Heart left ventricle (tissue), 16 donors: ENCODE data around the gene CD226. TPM values are rescaled to one million over a fixed set of nuclear protein-coding genes. Genes with fewer than 3 reads are reported as not detected.
A peak's percentile ranks its signal among the peaks of the same experiment; 100 is the strongest.

ENCODE experiments used
- ATAC-seq, 4 donors: fragments of 200-7000 bp; cut with Tn5 transposase; one replicate each; pipeline ENCODE4 v1.9.1; 2020 to 2022; ENCODE audit warnings: moderate library complexity in 4 of 4, mild to moderate bottlenecking in 3 of 4, moderate number of reproducible peaks in 1 of 4
- DNase-seq, 5 donors: peaks; one replicate each; pipeline ENCODE4 v3.0.0-alpha.2; 2020
- H3K27ac ChIP-seq, 12 donors: fragments of 200-600 bp; sonication (generic) in 4 of 12; one replicate each; pipeline versions ENCODE4 v1.5.0 to v1.8.0; 2016 to 2022; ENCODE audit warnings: mild to moderate bottlenecking in 2 of 12
- H3K27me3 ChIP-seq, 9 donors: fragments of 200-600 bp; sonication (generic) in 2 of 9; one replicate each; pipeline versions ENCODE4 v1.5.1 to v1.8.0; 2016 to 2022; ENCODE audit warnings: mild to moderate bottlenecking in 3 of 9
- H3K36me3 ChIP-seq, 9 donors: fragments of 200-600 bp; sonication (generic) in 2 of 9; one replicate each; pipeline versions ENCODE4 v1.5.0 to v1.8.0; 2018 to 2022; ENCODE audit warnings: mild to moderate bottlenecking in 2 of 9
- H3K4me1 ChIP-seq, 12 donors: fragments of 200-600 bp; sonication (generic) in 4 of 12; one replicate each; pipeline versions ENCODE4 v1.5.0 to v1.8.0; 2016 to 2022; ENCODE audit warnings: mild to moderate bottlenecking in 3 of 12
- H3K4me3 ChIP-seq, 12 donors: fragments of 200-600 bp; sonication (generic) in 4 of 12; one replicate each; pipeline versions ENCODE4 v1.5.0 to v1.8.0; 2017 to 2022; ENCODE audit warnings: mild to moderate bottlenecking in 9 of 12, moderate library complexity in 4 of 12
- H3K9me3 ChIP-seq, 12 donors: fragments of 200-600 bp; sonication (generic) in 4 of 12; one replicate each; pipeline versions ENCODE4 v1.5.0 to v1.8.0; 2016 to 2022; ENCODE audit warnings: mild to moderate bottlenecking in 1 of 12
- POLR2A ChIP-seq, 2 donors: fragments of 450-650 bp; IDR thresholded peaks; one replicate each; pipeline ENCODE4 v1.6.1; 2017; ENCODE audit warnings: antibody characterized with exemption in 2 of 2, mild to moderate bottlenecking in 2 of 2, moderate library complexity in 2 of 2
- WGBS, 4 donors: extraction: QIAGEN DNeasy Blood & Tissue Kit in 2 of 4; methylation state at CpG; one replicate each; pipeline versions ENCODE4 v1.1.5 to v1.1.7; 2013 to 2018; 5-methylcytosine and 5-hydroxymethylcytosine counted together
- intact Hi-C, 10 donors: fragments of 100-400 bp; cut with DNase I; formaldehyde crosslinking; loops; one replicate each; pipeline versions ENCODE4 v1.11.1 to v1.14.2; 2022
- polyA plus RNA-seq, 2 donors: library from polyadenylated mRNA; stranded (reverse); fragments of 200-250 nt; gene quantifications; one replicate each; pipeline ENCODE4 v1.2.3, GENCODE V29; 2013
- total RNA-seq, 9 donors: library from RNA; depleted of rRNA in 2 of 9; stranded (reverse); fragments of >200 nt in 2 of 9; fragmentation: NEBNext Ultra II Directional in 3 of 9; extraction: Animal tissue kit (Norgen Biotek cat#: 25700) in 3 of 9; gene quantifications; one replicate each; pipeline versions ENCODE4 v1.1.0 to v1.2.4, GENCODE V29; 2016 to 2023
- TF ChIP-seq, protein P1 (sequence below), 12 donors: fragments of 200-600 bp; sonication (generic) in 4 of 12; IDR thresholded peaks; one replicate each; pipeline versions ENCODE4 v1.5.0 to v1.8.0; 2018 to 2022; ENCODE audit warnings: antibody characterized with exemption in 12 of 12, mild to moderate bottlenecking in 5 of 12
- donor health status: ischemic (EF 13 %, LVEDD 7.1; RV severe dilation, severe dysfunction).
- donor health status: healthy with polysubstance abuse.
- donor health status: DM: no; HTN: yes; CAD: no.
- donor health status: DM: no; HTN: no; CAD: no.
- donor health status: ischemic (EF 25% LVEDD 6.9; RV normal size, moderate dysfunction).
- donor health status: ischemic (EF 25% LVEDD 5.7; RV mildly dilated, moderate dysfunction).
- donor health status: healthy.
- donor health status: DM: yes; HTN: yes; CAD: no.
- donor health status: ischemic (EF 35%, LVEDD 5.7; RV mildly dilated, moderate dysfunction).
- donor health status: nonischemic (EF 11% LVEDD 7.7; RV severe dilation, severe dysfunction).
- donor health status: DM: yes; HTN: yes; CAD: no.
- donor health status: PGD.
- donor health status: ischemic (EF 29% LVEDD 5.4; RV normal size, mild dysfunction).
- donor health status: nonischemic (EF 23%, LVEDD 6.1; RV moderate dilation, normal function).

Gene CD226
- total and polyA plus RNA-seq, 11 donors: 0.15 to 4.1 (median 1.1) TPM

DNA sequence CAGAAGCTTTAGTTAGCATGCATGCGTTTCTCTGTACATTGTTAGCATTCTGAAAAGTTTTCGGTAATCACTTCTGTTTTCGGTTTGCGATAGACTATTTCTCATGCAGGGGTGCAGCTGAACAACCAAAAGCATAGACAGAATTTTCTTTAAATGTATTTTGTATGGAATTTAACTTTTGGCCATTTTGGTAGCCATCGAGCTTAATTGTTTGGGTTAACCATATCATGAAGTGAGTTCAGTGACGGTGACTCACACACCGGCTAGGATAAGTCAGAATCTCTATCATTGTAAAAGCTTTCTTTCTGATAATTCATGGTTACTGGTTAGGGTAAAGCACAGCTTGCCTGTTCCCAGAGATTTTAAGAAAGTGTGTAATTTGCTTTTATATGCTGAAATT is 107.2 kb downstream of the CD226 start:
- DNase-seq: no peak
- H3K4me3 ChIP-seq: no peak overlapping the region
- H3K4me1 ChIP-seq: no peaks in the 10 kb centered on the region
- intact Hi-C loops: loop anchor here in 4 of 10 donors (10.0 kb wide), 3 partner anchors 214 to 234 kb away; no protein-coding TSS in a partner anchor
- no peak for ATAC-seq
- no peaks in the 10 kb centered on the region for H3K9me3 ChIP-seq
- no peaks in the 10 kb centered on the region for H3K36me3 ChIP-seq
- H3K27me3 ChIP-seq: no peaks in the 10 kb centered on the region
- TF ChIP-seq, protein P1, sequence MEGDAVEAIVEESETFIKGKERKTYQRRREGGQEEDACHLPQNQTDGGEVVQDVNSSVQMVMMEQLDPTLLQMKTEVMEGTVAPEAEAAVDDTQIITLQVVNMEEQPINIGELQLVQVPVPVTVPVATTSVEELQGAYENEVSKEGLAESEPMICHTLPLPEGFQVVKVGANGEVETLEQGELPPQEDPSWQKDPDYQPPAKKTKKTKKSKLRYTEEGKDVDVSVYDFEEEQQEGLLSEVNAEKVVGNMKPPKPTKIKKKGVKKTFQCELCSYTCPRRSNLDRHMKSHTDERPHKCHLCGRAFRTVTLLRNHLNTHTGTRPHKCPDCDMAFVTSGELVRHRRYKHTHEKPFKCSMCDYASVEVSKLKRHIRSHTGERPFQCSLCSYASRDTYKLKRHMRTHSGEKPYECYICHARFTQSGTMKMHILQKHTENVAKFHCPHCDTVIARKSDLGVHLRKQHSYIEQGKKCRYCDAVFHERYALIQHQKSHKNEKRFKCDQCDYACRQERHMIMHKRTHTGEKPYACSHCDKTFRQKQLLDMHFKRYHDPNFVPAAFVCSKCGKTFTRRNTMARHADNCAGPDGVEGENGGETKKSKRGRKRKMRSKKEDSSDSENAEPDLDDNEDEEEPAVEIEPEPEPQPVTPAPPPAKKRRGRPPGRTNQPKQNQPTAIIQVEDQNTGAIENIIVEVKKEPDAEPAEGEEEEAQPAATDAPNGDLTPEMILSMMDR (IDR thresholded peaks at IDR 0.05): no peak
- TF ChIP-seq POLR2A (IDR thresholded peaks at IDR 0.05): no peak
- no peak overlapping the region for H3K27ac ChIP-seq
- WGBS, 4 donors: 82 to 91% (median 86%) methylated on average over 7 of the region's 7 CpGs

DNA sequence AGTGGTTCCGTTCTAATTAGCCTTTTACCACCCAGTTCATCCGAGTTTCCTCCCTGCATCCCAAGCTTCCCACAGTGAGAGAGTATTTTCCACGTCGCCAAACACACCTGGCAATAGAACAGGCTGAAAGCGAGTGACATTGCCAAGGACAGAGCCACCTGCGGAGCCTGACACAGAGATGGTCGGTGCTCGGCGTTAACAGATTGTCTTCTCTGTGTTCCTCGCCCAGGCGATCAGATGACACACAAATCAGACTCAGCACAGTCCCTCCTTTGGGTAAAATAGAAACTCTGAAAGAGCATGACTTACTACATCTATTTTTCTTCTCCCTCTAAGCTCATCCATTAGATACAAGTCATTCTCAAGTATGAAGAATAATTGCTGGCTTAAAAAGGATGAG is 107.7 kb downstream of the CD226 start:
- Histone ChIP-seq H3K27me3 (no peaks in the 10 kb centered on the region), H3K4me3 (no peak overlapping the region), H3K9me3 (no peaks in the 10 kb centered on the region), H3K27ac (no peak overlapping the region), H3K4me1 (no peaks in the 10 kb centered on the region), H3K36me3 (no peaks in the 10 kb centered on the region)
- 87 to 93% (median 90%) methylated on average over 11 of the region's 11 CpGs for WGBS, 4 donors
- intact Hi-C loops: loop anchor here in 4 of 10 donors (10.0 kb wide), 3 partner anchors 215 to 235 kb away; no protein-coding TSS in a partner anchor
- ATAC-seq: no peak
- no peak for DNase-seq
- no peak for TF ChIP-seq POLR2A (IDR thresholded peaks at IDR 0.05)
- TF ChIP-seq, protein P1 (IDR thresholded peaks at IDR 0.05): no peak

- no peak overlapping the region for H3K27ac ChIP-seq
- intact Hi-C loops: no loop called here
- no peaks in the 10 kb centered on the region for H3K4me1 ChIP-seq
- H3K36me3 ChIP-seq: no peaks in the 10 kb centered on the region
- ATAC-seq (no peak), DNase-seq (peak in 1 of 5 donors; percentile 50)
- TF ChIP-seq POLR2A (IDR thresholded peaks at IDR 0.05): no peak
- TF ChIP-seq, protein P1 (IDR thresholded peaks at IDR 0.05): no peak
- 93 to 98% (median 96%) methylated on average over 11 of the region's 11 CpGs for WGBS, 4 donors
- H3K4me3 ChIP-seq: no peak overlapping the region
- H3K9me3 ChIP-seq: no peaks in the 10 kb centered on the region
- H3K27me3 ChIP-seq: no peaks in the 10 kb centered on the region
Observed at GRCh38 chr18:69839497-69839896, 108.2 kb downstream of the CD226 start.

DNA sequence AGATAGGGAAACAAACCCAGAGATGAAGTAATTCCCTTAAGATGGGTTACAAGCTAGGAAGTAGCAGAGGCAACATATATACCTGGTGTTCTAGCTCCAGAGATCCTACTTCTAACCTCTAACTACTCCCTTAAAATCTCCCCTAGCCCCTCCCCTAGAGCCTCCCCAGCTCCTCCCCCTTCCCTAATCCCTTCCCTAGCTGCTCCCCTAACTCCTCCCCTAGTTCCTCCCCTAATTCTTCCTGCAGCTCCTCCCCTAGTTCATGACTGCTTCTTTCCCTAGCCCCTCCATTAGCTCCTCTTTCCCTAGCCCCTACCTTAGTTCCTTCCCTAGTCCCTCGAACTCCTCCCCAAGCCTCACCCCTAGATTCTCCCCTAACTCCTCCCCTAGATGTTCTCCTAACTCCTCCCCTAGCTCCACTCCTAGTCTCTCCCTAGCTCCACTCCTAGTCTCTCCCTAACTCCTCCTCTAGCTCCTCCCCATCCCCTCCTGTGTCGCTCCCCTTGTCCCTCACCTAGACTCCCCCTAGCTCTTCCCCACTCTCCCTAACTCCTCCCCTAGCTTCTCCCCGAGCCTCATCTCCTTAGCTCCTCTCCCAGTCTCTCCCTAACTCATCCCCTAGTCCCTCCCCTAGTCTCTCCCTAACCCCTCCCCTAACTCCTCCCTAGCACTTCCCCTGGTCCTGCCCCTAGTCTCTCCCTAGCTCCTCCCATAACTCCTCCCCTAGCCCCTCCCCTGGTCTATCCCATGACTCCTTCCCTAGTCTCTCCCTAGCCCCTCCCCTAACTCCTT is 108.9 kb downstream of the CD226 start:
- no peaks in the 10 kb centered on the region for H3K4me1 ChIP-seq
- TF ChIP-seq, protein P1 (IDR thresholded peaks at IDR 0.05): no peak
- no peak for TF ChIP-seq POLR2A (IDR thresholded peaks at IDR 0.05)
- H3K36me3 ChIP-seq: no peaks in the 10 kb centered on the region
- H3K27me3 ChIP-seq: no peaks in the 10 kb centered on the region
- no peak overlapping the region for H3K4me3 ChIP-seq
- DNase-seq (no peak), ATAC-seq (no peak)
- no peaks in the 10 kb centered on the region for H3K9me3 ChIP-seq
- intact Hi-C loops: no loop called here
- no peak overlapping the region for H3K27ac ChIP-seq
- WGBS, 4 donors: 94 to 98% (median 96%) methylated on average over 3 of the region's 3 CpGs
